Measurements from ENCODE around the gene SNUPN. TPM values are rescaled to one million over a fixed set of nuclear protein-coding genes. Genes with fewer than 3 reads are reported as not detected.

Gene SNUPN
- total and polyA plus RNA-seq, 2 of the 4 experiments (the other 2 are of a cell fraction) = 23.8 to 24.1 TPM

DNA sequence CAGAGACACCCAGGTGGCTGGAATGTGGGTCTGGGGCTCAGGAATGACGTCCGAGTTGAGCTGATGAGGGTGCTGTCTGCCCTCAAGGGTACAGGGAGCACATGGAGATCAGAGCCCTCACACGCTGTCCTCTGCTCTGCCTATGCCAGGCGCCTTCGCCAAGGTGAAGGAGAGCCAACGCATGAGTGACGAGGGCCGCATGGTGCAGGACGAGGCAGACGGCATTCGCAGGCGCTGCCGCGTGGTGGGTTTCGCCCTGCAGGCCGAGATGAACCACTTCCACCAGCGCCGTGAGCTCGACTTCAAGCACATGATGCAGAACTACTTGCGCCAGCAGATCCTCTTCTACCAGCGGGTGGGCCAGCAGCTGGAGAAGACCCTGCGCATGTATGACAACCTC lies 31.3 kb upstream of the SNUPN start:
- Histone ChIP-seq H2BK15ac (ENCODE audit: low read depth, low read length) (no peak overlapping the region), H2AFZ (replicated peaks; ENCODE audit: low read length, poor library complexity) (no peak overlapping the region), H3K9ac (ENCODE audit: low read depth, low read length) (no peak overlapping the region), H2AK5ac (ENCODE audit: low read depth, low read length) (no peak overlapping the region), H4K5ac (ENCODE audit: low read depth, low read length) (no peak overlapping the region), H2AK9ac (replicated peaks; ENCODE audit: low read depth, low read length, poor library complexity) (peak overlapping the region; percentile 17), H3K18ac (ENCODE audit: low read depth, low read length) (no peak overlapping the region), H3K4ac (ENCODE audit: low read depth, low read length) (no peak overlapping the region), H4K8ac (ENCODE audit: low read depth in 2 of 2, low read length in 2 of 2) (no peak overlapping the region), H2BK20ac (ENCODE audit: low read depth, low read length) (no peak overlapping the region), H4K91ac (ENCODE audit: insufficient read depth, low read depth, low read length) (no peak overlapping the region), H2BK5ac (ENCODE audit: low read depth, low read length, poor library complexity, severe bottlenecking) (no peak overlapping the region), H3K14ac (replicated peaks; ENCODE audit: low read depth, low read length) (no peak overlapping the region), H3K27ac (ENCODE audit: insufficient read depth, low read length) (no peak overlapping the region), H4K20me1 (ENCODE audit: insufficient read depth, low read length) (peaks cover 73% of the 10 kb centered on the region), H3K4me3 (ENCODE audit: insufficient read depth, low read depth, low read length) (no peak overlapping the region), H3K56ac (ENCODE audit: extremely low read depth, insufficient read depth, low read length) (no peak overlapping the region), H3K9me3 (ENCODE audit: control insufficient read depth, insufficient read depth, low read length) (no peaks in the 10 kb centered on the region), H3K4me2 (ENCODE audit: low read depth, low read length) (no peak overlapping the region), H3K79me1 (ENCODE audit: low read depth in 1 of 2, low read length in 2 of 2) (peaks cover 13 to 90% of the 10 kb centered on the region in 2 experiments), H3K23ac (ENCODE audit: low read depth, low read length) (no peak overlapping the region), H3K4me1 (ENCODE audit: control insufficient read depth, insufficient read depth, low read length) (peaks cover 32% of the 10 kb centered on the region), H3K36me3 (ENCODE audit: control insufficient read depth, insufficient read depth, low read length) (peaks cover 58% of the 10 kb centered on the region), H3K27me3 (ENCODE audit: control insufficient read depth, insufficient read depth, low read length) (no peaks in the 10 kb centered on the region), H2BK120ac (ENCODE audit: low read depth, low read length) (no peak overlapping the region), H3K9me1 (ENCODE audit: insufficient read depth, low read length) (peaks cover 38% of the 10 kb centered on the region)
- CTCF ChIA-PET = no interaction called here
- POLR2A ChIA-PET (ENCODE audit: unreplicated experiment) = no interaction called here
- no TSS peak for BruUV-seq (replicated peaks)
- in situ Hi-C loops (cut with MboI; ENCODE audit: low sequenced_read_pairs) = no loop called here
- dilution Hi-C loops (cut with HindIII; ENCODE audit: low sequenced_read_pairs, unreplicated experiment) = no loop called here
- TF ChIP-seq MXI1 (IDR thresholded peaks at IDR 0.05; ENCODE audit: borderline replicate concordance, low read depth, low read length) (no peak), MAFK (IDR thresholded peaks at IDR 0.05; ENCODE audit: low read depth, low read length) (no peak), FOS (IDR thresholded peaks at IDR 0.05; ENCODE audit: low read depth, low read length) (no peak), RAD21 (IDR thresholded peaks at IDR 0.05; ENCODE audit: low read length) (no peak), BHLHE40 (IDR thresholded peaks at IDR 0.05; ENCODE audit: low read depth, low read length) (no peak), SMC3 (IDR thresholded peaks at IDR 0.05; ENCODE audit: low read depth, low read length) (no peak), NFE2L2 (IDR thresholded peaks at IDR 0.05; ENCODE audit: low read depth, low read length) (no peak), CEBPB (IDR thresholded peaks at IDR 0.05; ENCODE audit: low read depth, low read length) (no peak), RFX5 (IDR thresholded peaks at IDR 0.05; ENCODE audit: low read depth, low read length) (no peak)
- TF ChIP-seq, protein P1, sequence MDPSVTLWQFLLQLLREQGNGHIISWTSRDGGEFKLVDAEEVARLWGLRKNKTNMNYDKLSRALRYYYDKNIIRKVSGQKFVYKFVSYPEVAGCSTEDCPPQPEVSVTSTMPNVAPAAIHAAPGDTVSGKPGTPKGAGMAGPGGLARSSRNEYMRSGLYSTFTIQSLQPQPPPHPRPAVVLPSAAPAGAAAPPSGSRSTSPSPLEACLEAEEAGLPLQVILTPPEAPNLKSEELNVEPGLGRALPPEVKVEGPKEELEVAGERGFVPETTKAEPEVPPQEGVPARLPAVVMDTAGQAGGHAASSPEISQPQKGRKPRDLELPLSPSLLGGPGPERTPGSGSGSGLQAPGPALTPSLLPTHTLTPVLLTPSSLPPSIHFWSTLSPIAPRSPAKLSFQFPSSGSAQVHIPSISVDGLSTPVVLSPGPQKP (IDR thresholded peaks at IDR 0.05; ENCODE audit: borderline replicate concordance, low read depth, low read length) = no peak
- TF ChIP-seq, protein P2, sequence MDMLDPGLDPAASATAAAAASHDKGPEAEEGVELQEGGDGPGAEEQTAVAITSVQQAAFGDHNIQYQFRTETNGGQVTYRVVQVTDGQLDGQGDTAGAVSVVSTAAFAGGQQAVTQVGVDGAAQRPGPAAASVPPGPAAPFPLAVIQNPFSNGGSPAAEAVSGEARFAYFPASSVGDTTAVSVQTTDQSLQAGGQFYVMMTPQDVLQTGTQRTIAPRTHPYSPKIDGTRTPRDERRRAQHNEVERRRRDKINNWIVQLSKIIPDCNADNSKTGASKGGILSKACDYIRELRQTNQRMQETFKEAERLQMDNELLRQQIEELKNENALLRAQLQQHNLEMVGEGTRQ (IDR thresholded peaks at IDR 0.05; ENCODE audit: low read depth, low read length) = no peak
- WGBS, 2 experiments (ENCODE audit: extremely low coverage in 2 of 2, insufficient read length in 1 of 2) = 96% methylated on average over 17 of the region's 22 CpGs; no CpG with 5 or more reads in 1 of the 2 experiments
- intact Hi-C loops (cut with micrococcal nuclease) = no loop called here
- DNase-seq = no peak
- no peak for ATAC-seq (ENCODE audit: low read depth)
